ENCODE measurements around the gene MCRS1.
"Not testable (repeated sequence)": the region's sequence is repeated elsewhere in the genome, so short reads cannot be mapped to it uniquely, and the experiment has no call there.

Gene MCRS1

GRCh38 chr12:49609059-49609874, 41.3 kb upstream of the MCRS1 start:
- no peak for DNase-seq (ENCODE audit: low spot score)
- in situ Hi-C loops (cut with MboI; ENCODE audit: low pct_unique_long_range_greater_than_20kb, low sequenced_read_pairs, unreplicated experiment), result no loop called here
- TF ChIP-seq, protein P1, sequence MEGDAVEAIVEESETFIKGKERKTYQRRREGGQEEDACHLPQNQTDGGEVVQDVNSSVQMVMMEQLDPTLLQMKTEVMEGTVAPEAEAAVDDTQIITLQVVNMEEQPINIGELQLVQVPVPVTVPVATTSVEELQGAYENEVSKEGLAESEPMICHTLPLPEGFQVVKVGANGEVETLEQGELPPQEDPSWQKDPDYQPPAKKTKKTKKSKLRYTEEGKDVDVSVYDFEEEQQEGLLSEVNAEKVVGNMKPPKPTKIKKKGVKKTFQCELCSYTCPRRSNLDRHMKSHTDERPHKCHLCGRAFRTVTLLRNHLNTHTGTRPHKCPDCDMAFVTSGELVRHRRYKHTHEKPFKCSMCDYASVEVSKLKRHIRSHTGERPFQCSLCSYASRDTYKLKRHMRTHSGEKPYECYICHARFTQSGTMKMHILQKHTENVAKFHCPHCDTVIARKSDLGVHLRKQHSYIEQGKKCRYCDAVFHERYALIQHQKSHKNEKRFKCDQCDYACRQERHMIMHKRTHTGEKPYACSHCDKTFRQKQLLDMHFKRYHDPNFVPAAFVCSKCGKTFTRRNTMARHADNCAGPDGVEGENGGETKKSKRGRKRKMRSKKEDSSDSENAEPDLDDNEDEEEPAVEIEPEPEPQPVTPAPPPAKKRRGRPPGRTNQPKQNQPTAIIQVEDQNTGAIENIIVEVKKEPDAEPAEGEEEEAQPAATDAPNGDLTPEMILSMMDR (IDR thresholded peaks at IDR 0.05; ENCODE audit: extremely low read depth, insufficient read depth, missing control alignments), result no peak

- DNase-seq (ENCODE audit: low spot score); in situ Hi-C loops (cut with MboI; ENCODE audit: low pct_unique_long_range_greater_than_20kb, low sequenced_read_pairs, unreplicated experiment): not testable (repeated sequence)
These were observed 37.6 kb upstream of the MCRS1 start, which contains the start of gene FAM186B for GRCh38 chr12:49605539-49605938. Gene FAM186B, minus strand, starts transcription at chr12:49605639. Its CDS starts 162 bp downstream, at chr12:49605477.

DNA sequence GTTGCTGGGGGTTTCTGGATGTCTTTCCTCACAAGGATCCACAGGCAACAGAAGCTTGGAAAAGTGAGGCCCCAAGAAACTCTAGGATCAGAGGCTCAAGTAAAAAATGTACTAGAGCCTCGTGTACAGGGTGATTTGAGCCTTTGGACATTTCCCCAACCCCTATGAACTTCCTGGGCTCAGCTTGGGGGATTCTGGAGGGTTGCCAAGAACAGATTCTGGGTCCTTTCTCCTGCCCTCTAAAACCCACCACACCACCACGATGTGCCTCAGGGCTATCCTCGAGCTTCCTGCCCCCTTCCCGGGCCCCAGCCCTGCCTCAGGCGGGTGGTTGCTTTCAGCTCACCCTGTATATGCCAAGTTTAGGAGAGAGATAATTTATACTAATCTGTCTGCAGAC, 36.9 kb upstream of the MCRS1 start:
- TF ChIP-seq, protein P1 (IDR thresholded peaks at IDR 0.05; ENCODE audit: extremely low read depth, insufficient read depth, missing control alignments), result no peak
- DNase-seq (ENCODE audit: low spot score), result no peak
- in situ Hi-C loops (cut with MboI; ENCODE audit: low pct_unique_long_range_greater_than_20kb, low sequenced_read_pairs, unreplicated experiment), result no loop called here

DNA sequence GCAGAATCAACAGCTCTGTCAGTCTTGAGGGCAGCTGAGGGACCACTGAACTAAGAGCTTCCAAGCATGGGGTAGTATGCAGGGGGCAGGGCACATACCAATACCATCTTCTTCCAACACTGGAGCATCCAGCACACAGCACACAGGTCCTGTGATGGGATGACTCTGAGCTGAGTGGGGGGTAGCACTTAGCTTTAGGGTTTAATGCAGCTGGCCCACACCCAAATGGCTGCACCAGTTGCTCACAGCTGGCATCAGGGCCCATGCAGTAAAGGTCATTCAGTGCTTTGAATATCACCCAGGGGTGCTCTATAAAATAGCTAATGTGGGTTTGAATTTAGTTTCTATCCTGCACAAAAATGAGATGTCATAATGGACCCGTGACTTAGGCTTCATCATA, 35.8 kb upstream of the MCRS1 start:
- TF ChIP-seq, protein P1 (IDR thresholded peaks at IDR 0.05; ENCODE audit: extremely low read depth, insufficient read depth, missing control alignments), result no peak
- DNase-seq (ENCODE audit: low spot score), result no peak
- in situ Hi-C loops (cut with MboI; ENCODE audit: low pct_unique_long_range_greater_than_20kb, low sequenced_read_pairs, unreplicated experiment), result no loop called here

- no peak for DNase-seq (ENCODE audit: low spot score)
- TF ChIP-seq, protein P1 (IDR thresholded peaks at IDR 0.05; ENCODE audit: extremely low read depth, insufficient read depth, missing control alignments), result no peak
- in situ Hi-C loops (cut with MboI; ENCODE audit: low pct_unique_long_range_greater_than_20kb, low sequenced_read_pairs, unreplicated experiment), result no loop called here
These were observed 32.0 kb upstream of the MCRS1 start for GRCh38 chr12:49599961-49600360.

GRCh38 chr12:49598527-49598926, 30.6 kb upstream of the MCRS1 start:
- TF ChIP-seq, protein P1 (IDR thresholded peaks at IDR 0.05; ENCODE audit: extremely low read depth, insufficient read depth, missing control alignments), result no peak
- DNase-seq (ENCODE audit: low spot score), result no peak
- in situ Hi-C loops (cut with MboI; ENCODE audit: low pct_unique_long_range_greater_than_20kb, low sequenced_read_pairs, unreplicated experiment), result no loop called here

DNA sequence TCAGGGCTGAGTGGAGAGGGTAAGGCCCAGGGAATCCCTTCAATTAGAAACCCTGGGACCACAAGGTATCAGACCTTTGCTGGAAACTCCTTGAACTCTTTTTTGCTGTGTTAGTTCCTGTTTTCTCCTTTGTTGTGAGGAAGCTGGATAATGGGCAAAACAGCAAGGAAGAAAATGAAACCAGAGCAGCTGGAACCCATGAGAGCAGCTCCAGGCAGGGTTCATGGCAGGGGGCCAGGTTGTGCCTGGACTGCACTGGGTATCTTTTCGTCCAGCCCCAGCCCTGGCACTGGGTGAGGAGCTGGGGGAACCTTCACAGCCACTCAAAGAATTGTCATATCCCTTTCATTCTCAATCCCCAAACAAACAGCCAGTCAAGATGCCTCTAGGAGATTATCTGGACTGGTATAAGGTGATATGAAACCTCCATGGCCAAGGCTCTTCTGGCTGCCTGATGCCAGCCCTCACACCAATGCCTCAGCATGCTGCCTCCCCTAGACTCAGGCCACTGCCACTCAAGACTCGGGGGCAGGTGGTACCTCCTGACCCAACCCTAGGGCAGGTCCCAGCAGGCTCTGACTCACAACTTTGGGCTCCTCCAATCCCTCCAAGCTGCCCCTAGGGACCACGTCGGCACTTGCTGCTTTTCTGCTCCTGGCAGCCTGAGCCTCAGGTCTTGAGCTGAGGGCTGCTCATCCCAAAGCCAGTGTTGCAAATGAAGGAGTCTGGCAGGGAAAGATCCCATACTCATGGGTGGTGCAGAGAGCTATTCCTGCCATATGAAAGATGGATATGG, 21.0 kb upstream of the MCRS1 start:
- TF ChIP-seq, protein P1 (IDR thresholded peaks at IDR 0.05; ENCODE audit: extremely low read depth, insufficient read depth, missing control alignments), result no peak
- in situ Hi-C loops (cut with MboI; ENCODE audit: low pct_unique_long_range_greater_than_20kb, low sequenced_read_pairs, unreplicated experiment), result no loop called here
- DNase-seq (ENCODE audit: low spot score), result no peak

Data from GM13977 (cell line).